GM12878 (cell line): Measurements from ENCODE around the gene DCTPP1.

Experiments used
- ASH2L ChIP-seq: fragments of 300-600, 200-600 bp; sonication (generic); IDR thresholded peaks from 2 replicates; pipeline ENCODE4 v1.6.1; 2017; ENCODE audit warnings: low read depth, mild to moderate bottlenecking, borderline replicate concordance
- CBX3 ChIP-seq: fragments of 200-600 bp; sonication (generic); IDR thresholded peaks from 2 replicates; pipeline ENCODE4 v1.6.1; 2016; ENCODE audit warnings: low read depth, borderline replicate concordance
- CHD2 ChIP-seq: IDR thresholded peaks from 2 replicates; pipeline ENCODE4 v1.6.1; 2011; ENCODE audit warnings: low read depth, low read length, improper control_type of control experiment, borderline replicate concordance
- EZH2 ChIP-seq: IDR thresholded peaks from 2 replicates; pipeline ENCODE4 v1.6.1; 2012; ENCODE audit warnings: low read depth, mild to moderate bottlenecking, control low read depth, inconsistent platforms, low read length, borderline replicate concordance; ENCODE audit not compliant: control insufficient read depth
- FOXM1 ChIP-seq: IDR thresholded peaks from 2 replicates; pipeline ENCODE4 v1.6.1; 2012; ENCODE audit warnings: low read depth, mild to moderate bottlenecking, inconsistent platforms, low read length, moderate library complexity
- KLF5 ChIP-seq: fragments of 450-650 bp; IDR thresholded peaks from 2 replicates; pipeline ENCODE4 v1.6.1; 2014; ENCODE audit warnings: mild to moderate bottlenecking; ENCODE audit not compliant: partially characterized antibody
- LARP7 ChIP-seq: fragments of 450-650 bp; IDR thresholded peaks from 2 replicates; pipeline ENCODE4 v1.6.1; 2017; ENCODE audit warnings: mild to moderate bottlenecking
- NFIC ChIP-seq: IDR thresholded peaks from 2 replicates; pipeline ENCODE4 v1.6.1; 2012; ENCODE audit warnings: low read depth, mild to moderate bottlenecking, inconsistent platforms, low read length, moderate library complexity
- POLR2AphosphoS5 ChIP-seq: IDR thresholded peaks from 2 replicates; pipeline ENCODE4 v1.6.1; 2011; ENCODE audit warnings: mild to moderate bottlenecking, low read length, inconsistent platforms
- SMARCA5 ChIP-seq: fragments of 450-650 bp; IDR thresholded peaks from 2 replicates; pipeline ENCODE4 v1.6.1; 2017; ENCODE audit warnings: mild to moderate bottlenecking
- SMC3 ChIP-seq: IDR thresholded peaks from 2 replicates; pipeline ENCODE4 v1.6.1; 2011; ENCODE audit warnings: low read length, improper control_type of control experiment, borderline replicate concordance
- TAF1 ChIP-seq: IDR thresholded peaks from 2 replicates; pipeline ENCODE4 v1.6.1; 2011; ENCODE audit warnings: mild to moderate bottlenecking, low read depth, low read length, borderline replicate concordance
- TF ChIP-seq, protein P1 (sequence below), 3 experiments: IDR thresholded peaks in 2 of 3; conservative IDR thresholded peaks in 1 of 3; 2 replicates each; pipeline ENCODE4 v1.5.1; 2011; ENCODE audit warnings: low read depth in 3 of 3, low read length in 3 of 3, mild to moderate bottlenecking in 3 of 3, control low read depth in 2 of 3, moderate library complexity in 2 of 3, inconsistent platforms in 1 of 3, mixed read lengths in 1 of 3; ENCODE audit not compliant: control insufficient read depth in 2 of 3, insufficient read depth in 1 of 3; ENCODE audit errors: extremely low read depth in 1 of 3

DNA sequence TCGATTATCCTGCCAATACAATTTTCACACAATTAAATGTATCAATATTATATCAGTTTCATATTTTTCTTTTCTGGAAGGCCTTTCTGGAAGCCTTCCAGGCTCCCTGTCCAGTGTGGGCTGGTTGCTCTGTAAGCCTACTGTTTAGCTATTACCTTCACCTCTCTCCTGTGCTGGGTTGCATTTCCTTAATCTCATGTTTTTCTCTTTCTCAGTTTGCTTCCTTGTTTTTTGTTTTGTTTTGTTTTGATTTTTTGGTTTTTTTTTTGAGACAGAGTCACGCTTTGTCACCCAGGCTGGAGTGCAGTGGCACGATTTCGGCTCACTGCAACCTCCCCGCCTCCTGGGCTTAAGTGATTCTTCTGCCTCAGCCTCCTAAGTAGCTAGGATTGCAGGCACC is 9.0 kb upstream of the DCTPP1 start:
- TF ChIP-seq CBX3 (no peak), FOXM1 (no peak), LARP7 (no peak), CHD2 (no peak), TAF1 (no peak), SMARCA5 (no peak), KLF5 (no peak), NFIC (no peak), ASH2L (no peak), EZH2 (no peak), SMC3 (no peak), POLR2AphosphoS5 (no peak)
- TF ChIP-seq, protein P1, sequence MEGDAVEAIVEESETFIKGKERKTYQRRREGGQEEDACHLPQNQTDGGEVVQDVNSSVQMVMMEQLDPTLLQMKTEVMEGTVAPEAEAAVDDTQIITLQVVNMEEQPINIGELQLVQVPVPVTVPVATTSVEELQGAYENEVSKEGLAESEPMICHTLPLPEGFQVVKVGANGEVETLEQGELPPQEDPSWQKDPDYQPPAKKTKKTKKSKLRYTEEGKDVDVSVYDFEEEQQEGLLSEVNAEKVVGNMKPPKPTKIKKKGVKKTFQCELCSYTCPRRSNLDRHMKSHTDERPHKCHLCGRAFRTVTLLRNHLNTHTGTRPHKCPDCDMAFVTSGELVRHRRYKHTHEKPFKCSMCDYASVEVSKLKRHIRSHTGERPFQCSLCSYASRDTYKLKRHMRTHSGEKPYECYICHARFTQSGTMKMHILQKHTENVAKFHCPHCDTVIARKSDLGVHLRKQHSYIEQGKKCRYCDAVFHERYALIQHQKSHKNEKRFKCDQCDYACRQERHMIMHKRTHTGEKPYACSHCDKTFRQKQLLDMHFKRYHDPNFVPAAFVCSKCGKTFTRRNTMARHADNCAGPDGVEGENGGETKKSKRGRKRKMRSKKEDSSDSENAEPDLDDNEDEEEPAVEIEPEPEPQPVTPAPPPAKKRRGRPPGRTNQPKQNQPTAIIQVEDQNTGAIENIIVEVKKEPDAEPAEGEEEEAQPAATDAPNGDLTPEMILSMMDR (IDR thresholded peaks at IDR 0.05 in 2 of 3, conservative IDR thresholded peaks at IDR 0.05 in 1 of 3; ENCODE audit: control insufficient read depth in 2 of 3, extremely low read depth in 1 of 3, insufficient read depth in 1 of 3, low read depth in 3 of 3, low read length in 3 of 3) = no peak
